GM12891 (cell line): ENCODE data around the gene ATXN1L.

Experiments
- PAX5 ChIP-seq: IDR thresholded peaks from 2 replicates; pipeline ENCODE4 v1.6.1; 2011; ENCODE audit warnings: low read length, moderate library complexity, mild to moderate bottlenecking; ENCODE audit not compliant: insufficient read depth, severe bottlenecking
- POLR2A ChIP-seq: IDR thresholded peaks from 2 replicates; pipeline ENCODE4 v1.6.1; 2011; ENCODE audit warnings: low read depth, low read length, control low read depth
- POLR2AphosphoS5 ChIP-seq: IDR thresholded peaks from 2 replicates; pipeline ENCODE4 v1.6.1; 2011; ENCODE audit warnings: low read depth, low read length, control low read depth
- POU2F2 ChIP-seq: IDR thresholded peaks from 2 replicates; pipeline ENCODE4 v1.6.1; 2011; ENCODE audit warnings: low read depth, mild to moderate bottlenecking, control low read depth, low read length, moderate library complexity
- TAF1 ChIP-seq: IDR thresholded peaks from 2 replicates; pipeline ENCODE4 v1.6.1; 2011; ENCODE audit warnings: low read depth, low read length, control low read depth

DNA sequence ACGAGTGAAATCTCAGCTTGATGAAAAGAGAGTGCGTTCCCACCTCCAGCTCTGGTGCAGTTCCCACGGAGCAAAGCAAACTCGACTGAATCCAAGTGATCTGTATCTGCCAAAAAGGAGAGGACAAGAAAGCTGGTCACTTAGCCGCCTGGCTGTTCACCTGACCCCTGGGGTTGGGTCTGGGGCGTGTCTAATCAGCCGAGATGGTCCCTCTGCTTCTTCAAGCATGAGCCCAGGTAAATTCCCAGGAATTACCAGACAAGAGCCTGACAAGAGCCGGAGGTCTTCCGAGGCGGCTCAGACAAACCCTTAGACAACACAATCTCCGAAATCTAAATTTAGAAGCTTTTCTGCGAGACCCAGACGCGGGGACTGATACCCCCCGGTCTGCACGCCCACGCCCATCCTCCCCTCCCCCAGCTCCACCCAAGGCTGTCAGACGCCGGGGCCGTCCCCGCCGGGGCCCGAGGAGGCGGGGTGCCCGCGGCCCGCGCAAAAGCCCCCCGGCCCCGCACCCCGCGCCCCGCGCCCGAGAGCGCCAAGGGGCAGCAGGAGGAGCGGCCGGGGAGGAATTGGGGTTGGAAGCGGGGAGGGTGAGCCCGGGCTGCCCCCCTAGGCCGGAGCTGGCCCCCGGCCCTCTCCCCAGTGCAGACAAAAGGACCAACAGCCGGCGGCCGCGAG is 37.5 kb downstream of the ATXN1L start:
- TF ChIP-seq TAF1 (no peak), POLR2A (no peak), POLR2AphosphoS5 (no peak), POU2F2 (no peak), PAX5 (no peak)
